H7 (cell line): ENCODE data around the gene OXSR1. TPM values are rescaled to one million over a fixed set of nuclear protein-coding genes. Genes with fewer than 3 reads are reported as not detected.

ENCODE experiments used
- DNase-seq: peaks from one replicate; pipeline ENCODE4 v3.0.0; 2012
- H3K27me3 ChIP-seq: 2 replicates; pipeline ENCODE4 v1.6.0; 2011; ENCODE audit warnings: mild to moderate bottlenecking, low read length; ENCODE audit not compliant: control insufficient read depth, insufficient read depth
- H3K36me3 ChIP-seq: replicated peaks from 2 replicates; pipeline ENCODE4 v1.5.1; 2011; ENCODE audit warnings: low read length; ENCODE audit not compliant: control insufficient read depth, insufficient read depth
- H3K4me3 ChIP-seq: 2 replicates; pipeline ENCODE4 v1.5.1; 2011; ENCODE audit warnings: low read depth, mild to moderate bottlenecking, control low read depth, low read length, moderate library complexity; ENCODE audit not compliant: insufficient read depth
- total RNA-seq: library from RNA; depleted of rRNA; stranded (reverse); fragments of >200 nt; shearing (Covaris generic); gene quantifications from 2 replicates; pipeline ENCODE4 v1.2.3, GENCODE V29; 2014

The OXSR1 gene
- total RNA-seq, 1 experiment from 2014 or later, result 25.5 TPM

DNA sequence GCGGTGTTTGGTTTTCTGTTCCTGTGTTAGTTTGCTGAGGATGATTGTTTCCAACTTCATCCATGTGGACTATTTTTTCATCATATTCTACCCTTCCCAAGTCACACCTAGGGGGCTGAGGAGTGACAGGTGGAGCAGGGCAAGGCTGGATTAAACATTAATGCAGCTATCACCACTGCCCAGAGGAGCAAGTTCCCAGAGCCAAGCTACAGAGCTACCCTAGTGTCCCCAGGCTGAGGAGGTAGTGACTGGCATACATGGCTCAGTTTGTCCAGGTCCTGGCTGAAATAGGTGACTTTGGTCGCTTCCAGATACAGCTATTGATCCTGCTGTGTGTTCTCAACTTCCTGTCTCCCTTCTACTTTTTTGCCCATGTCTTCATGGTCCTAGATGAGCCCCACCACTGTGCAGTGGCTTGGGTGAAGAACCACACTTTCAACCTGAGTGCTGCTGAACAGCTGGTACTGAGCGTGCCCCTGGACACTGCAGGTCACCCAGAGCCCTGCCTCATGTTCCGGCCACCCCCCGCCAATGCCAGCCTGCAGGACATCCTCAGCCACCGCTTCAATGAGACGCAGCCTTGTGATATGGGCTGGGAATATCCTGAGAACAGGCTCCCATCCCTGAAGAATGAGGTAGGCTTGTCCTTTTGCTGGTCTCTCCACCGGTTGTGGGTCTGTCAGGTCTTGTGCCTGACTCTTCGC is 100.4 kb downstream of the OXSR1 start, which contains the start of gene SLC22A13:
SLC22A13 (plus strand) TSS at position 209 of the 704 bp plus-strand sequence; CDS start at position 258, 49 bp downstream.
- Histone ChIP-seq H3K36me3 (no peaks in the 10 kb centered on the region), H3K27me3 (no peaks in the 10 kb centered on the region), H3K4me3 (no peak within 1 kb of the TSS)
- DNase-seq, result no peak

DNA sequence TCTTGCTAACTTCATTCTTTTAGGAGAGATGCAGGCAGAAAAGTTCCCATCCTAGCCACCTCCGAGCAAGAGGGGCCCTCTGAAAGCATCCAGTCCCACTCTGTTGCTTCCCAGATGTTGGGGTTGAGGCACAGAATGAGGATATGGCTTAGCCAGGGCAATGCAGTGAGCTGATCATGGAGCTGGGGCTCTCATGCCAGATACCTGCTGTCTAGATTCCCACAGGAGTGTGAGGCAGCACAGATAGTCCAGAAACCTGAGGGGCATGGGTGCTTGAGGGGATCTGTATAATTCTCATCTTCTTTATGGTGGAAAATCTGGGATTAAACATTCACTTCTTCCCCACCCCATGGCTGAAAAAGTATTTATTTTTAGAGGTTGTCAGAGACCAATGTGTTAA is 101.5 kb downstream of the OXSR1 start:
- no peak for DNase-seq
- Histone ChIP-seq H3K36me3 (no peaks in the 10 kb centered on the region), H3K27me3 (no peaks in the 10 kb centered on the region), H3K4me3 (no peak overlapping the region)

DNA sequence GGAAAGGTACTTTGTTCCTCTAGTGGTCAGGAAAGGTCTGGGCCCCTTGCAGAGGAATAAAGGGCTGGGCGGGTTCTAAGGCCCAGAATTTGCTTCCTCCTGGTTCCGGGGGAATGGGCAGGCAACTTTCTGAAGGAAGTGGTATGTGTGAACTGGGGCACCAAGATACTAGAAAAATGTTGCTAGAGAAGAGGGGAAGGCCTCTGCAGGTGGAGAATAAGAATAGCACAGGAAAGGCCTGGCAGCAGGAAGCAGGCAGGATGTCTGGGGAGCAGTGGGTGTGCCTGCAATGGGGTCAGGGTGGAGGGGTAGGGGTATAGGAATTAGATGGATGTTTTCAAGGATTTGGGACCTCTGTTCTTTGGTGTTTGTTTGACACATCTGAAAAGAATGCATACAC is 102.3 kb downstream of the OXSR1 start:
- DNase-seq, result peak; percentile 42
- no peaks in the 10 kb centered on the region for H3K27me3 ChIP-seq
- no peak overlapping the region for H3K4me3 ChIP-seq
- H3K36me3 ChIP-seq, result no peaks in the 10 kb centered on the region

DNA sequence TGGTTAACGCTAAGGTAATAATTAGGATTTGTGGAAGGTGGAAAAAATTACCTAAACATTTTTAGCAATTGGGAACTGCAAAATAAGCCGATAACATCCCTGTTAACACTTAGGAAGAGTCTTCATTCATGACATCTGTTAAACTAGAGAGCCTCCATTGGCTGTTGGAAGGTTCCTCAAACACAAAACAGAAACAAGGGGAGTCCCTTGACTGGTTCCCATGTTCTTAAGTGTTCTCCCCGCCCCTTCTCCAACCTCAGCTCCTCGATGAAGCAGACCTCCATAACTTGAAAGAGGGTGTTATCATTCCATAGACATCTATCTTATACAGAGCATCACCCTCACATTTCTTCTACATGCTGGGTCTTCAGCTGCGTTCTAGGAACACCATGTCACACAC is 102.8 kb downstream of the OXSR1 start:
- H3K27me3 ChIP-seq, result no peaks in the 10 kb centered on the region
- peak; percentile 6 for DNase-seq
- no peak overlapping the region for H3K4me3 ChIP-seq
- H3K36me3 ChIP-seq, result no peaks in the 10 kb centered on the region

DNA sequence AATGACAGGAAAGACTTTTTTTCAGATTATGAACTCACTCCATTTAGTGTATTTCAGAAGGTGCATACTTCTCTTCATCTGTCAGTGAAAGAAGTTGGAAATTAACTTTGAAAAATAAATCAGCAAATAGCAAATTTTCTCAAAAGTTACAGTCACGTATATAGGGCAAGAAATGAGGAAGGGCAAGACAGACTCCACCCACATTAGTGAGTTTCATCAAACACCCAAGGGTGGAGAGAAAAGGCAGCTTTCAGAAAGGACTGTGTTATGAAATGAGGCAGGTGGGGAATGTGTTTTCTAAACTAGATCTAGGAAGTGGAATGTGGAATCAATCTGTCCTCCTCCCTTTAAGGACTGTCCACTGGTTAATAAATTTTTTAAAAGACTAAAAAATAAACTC is 103.2 kb downstream of the OXSR1 start:
- Histone ChIP-seq H3K36me3 (no peaks in the 10 kb centered on the region), H3K27me3 (no peaks in the 10 kb centered on the region), H3K4me3 (no peak overlapping the region)
- no peak for DNase-seq

DNA sequence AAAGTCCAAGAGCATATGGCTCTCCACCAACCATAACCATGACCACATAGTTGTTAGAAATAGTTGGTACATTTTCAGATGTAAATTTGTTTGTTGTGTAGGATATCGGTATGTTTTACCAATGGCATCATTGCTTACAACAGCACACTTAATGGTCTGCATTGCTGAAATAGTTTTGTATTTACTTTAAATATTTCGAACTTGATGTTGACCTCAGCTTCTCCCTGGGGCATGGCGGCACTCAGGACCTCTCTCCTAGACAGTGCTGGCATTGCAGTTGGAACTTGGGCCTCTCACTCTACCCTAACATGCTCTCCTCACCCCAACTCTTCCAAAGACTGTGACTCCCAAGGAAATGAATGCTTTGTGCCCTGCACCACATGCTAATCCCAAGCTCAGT is 105.3 kb downstream of the OXSR1 start:
- Histone ChIP-seq H3K36me3 (no peaks in the 10 kb centered on the region), H3K27me3 (no peaks in the 10 kb centered on the region), H3K4me3 (no peak overlapping the region)
- no peak for DNase-seq

DNA sequence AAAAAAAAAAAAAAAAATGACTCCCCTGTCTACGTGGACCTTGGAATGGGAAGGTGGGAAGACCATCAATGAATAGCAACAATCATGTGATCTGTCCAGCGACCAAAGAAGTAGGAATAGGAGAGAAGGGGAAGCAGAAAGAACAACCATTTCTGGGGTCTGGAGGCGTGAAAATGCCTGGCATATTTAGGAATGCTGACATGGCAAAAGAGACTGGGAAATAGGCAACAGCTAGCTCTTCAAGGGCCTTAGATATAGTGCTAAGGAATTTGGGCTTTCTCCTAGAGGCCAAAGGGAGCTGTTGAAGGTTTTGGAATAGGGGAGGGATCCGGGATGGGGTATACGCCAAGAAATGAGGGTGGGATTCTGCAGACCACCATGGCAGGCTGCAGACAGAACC is 106.2 kb downstream of the OXSR1 start:
- Histone ChIP-seq H3K27me3 (no peaks in the 10 kb centered on the region), H3K36me3 (no peaks in the 10 kb centered on the region), H3K4me3 (no peak overlapping the region)
- DNase-seq, result peak; percentile 5

DNA sequence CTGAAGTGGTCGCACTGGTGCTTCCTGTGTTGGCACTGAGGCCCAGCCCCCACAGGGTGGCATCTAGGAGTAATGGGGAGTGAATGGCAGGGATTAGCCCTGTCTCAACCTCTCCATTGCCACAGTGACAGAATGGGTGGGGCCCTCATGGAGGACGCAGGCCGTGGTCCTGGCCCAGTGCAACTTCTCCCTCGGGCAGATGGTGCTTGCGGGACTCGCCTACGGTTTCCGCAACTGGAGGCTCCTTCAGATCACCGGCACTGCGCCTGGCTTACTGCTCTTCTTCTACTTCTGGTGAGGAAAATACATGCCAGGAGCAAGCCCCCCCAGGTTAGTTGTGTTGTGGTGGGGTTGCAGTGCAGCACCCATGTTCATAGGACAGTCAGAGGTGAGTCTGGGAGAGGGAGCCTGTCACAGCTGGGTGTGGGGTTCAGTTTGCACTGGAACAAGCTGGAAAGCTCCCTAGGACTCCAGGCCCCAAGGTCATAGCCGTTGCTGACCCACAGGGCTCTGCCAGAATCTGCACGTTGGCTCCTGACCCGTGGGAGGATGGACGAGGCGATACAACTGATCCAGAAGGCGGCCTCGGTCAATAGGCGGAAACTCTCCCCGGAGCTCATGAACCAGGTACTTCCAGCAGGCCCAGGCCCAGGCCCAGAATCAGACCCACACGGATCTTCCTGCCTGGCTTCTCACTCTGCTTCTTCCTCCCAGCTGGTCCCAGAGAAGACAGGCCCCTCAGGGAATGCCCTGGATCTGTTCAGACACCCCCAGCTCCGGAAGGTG is 109.7 kb downstream of the OXSR1 start:
- no peaks in the 10 kb centered on the region for H3K27me3 ChIP-seq
- no peak overlapping the region for H3K4me3 ChIP-seq
- H3K36me3 ChIP-seq, result no peaks in the 10 kb centered on the region
- DNase-seq, result no peak

DNA sequence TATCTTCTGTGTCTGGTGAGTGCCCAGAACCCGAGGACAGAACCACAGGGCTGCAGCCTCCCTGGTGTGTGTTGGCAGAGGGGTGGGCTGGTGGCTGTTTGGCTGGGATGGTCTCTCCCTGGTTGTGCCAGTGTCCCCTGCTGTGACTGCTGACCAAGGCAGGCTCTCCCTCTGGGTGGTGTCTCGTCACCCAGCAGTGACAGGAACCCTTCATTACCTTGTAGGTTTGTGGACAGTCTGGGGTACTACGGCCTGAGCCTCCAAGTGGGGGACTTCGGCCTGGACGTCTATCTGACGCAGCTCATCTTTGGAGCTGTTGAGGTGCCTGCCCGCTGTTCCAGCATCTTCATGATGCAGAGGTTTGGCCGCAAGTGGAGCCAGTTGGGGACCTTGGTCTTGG is 110.3 kb downstream of the OXSR1 start:
- Histone ChIP-seq H3K27me3 (no peaks in the 10 kb centered on the region), H3K4me3 (no peak overlapping the region), H3K36me3 (no peaks in the 10 kb centered on the region)
- DNase-seq, result no peak

DNA sequence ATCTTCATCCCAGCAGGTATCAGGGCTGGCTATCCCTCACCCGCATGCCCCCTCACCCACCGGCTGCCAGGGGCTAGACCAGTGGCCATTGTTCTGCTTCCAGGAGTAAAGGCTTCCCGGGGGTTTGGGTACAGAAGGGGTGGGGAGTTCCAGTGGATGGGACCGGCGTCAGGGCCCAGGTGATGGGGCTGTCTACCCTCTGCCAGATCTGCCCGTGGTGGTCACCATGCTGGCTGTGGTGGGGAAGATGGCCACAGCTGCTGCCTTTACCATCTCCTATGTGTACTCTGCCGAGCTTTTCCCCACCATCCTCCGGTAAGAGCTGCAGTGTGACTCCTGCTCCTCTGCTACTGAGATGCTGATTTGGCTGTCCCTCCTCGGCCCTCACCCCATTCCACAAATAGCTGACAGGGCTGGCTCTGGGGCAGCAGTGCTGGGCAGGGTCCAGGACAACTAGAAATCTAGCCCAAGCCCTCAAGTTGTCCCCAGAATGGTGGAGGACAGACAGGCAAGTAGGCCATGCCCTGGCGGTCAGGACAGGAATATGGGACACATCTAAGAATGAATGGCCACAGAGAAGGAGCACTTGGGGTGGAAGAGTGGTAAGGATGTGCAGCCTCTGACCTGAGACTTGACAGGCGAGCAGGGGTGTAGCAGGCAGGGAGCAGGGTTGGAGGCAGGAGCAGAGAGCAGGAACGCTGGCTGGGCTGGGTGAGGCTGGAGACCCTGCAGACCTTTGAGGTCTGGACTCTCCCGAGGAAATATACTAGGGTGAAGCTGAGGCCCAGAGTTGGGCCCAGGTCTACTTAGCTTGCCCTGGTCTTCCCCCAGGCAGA is 111.0 kb downstream of the OXSR1 start:
- Histone ChIP-seq H3K36me3 (no peaks in the 10 kb centered on the region), H3K27me3 (no peaks in the 10 kb centered on the region), H3K4me3 (no peak overlapping the region)
- no peak for DNase-seq

DNA sequence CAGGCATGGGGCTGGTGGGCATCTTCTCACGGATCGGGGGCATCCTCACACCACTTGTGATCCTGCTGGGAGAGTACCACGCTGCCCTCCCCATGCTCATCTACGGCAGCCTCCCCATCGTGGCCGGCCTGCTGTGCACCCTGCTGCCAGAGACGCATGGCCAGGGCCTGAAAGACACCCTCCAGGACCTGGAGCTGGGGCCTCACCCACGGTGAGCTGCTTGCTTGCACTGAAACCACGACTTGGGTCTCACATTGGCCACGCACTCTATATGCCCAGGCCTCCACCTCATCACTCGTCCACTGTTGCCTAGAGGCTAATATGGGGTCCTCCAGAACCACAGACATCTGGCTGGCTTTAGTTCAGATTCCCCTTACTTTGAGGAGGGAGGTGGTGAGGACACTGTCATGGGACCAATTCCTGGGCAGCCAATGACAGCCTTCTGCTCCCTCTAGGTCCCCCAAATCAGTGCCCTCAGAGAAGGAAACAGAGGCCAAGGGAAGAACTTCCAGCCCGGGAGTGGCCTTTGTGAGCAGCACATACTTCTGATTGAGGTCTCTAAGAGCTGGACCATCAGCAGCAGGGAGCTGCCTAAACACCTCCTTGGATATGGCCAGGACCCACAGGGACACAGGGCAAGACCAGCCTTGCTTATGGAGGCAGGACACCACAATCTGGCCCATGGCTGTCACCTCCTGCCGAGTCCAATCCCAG is 111.7 kb downstream of the OXSR1 start:
- no peak overlapping the region for H3K4me3 ChIP-seq
- H3K27me3 ChIP-seq, result no peaks in the 10 kb centered on the region
- DNase-seq, result no peak
- H3K36me3 ChIP-seq, result no peaks in the 10 kb centered on the region

DNA sequence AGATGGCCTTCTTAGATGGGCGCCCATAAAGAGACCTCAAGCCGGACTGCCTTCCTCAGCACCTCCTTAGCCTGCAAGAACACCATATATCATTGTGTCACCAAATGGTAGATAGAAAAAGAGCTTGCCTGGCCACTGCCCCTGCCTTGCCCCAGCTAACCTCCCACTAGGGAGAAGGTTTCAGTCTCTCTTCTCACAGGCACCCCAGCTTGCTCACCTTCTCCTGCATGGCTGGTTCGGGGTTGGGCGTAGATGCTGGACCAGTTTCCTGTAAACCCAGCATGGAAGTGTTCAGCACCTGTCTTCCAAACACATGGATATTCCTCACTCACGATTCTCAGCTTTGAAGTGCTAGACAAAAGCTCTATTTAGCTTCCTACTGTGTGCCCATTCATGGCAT is 113.5 kb downstream of the OXSR1 start:
- Histone ChIP-seq H3K36me3 (no peaks in the 10 kb centered on the region), H3K27me3 (no peaks in the 10 kb centered on the region), H3K4me3 (no peak overlapping the region)
- DNase-seq, result no peak

DNA sequence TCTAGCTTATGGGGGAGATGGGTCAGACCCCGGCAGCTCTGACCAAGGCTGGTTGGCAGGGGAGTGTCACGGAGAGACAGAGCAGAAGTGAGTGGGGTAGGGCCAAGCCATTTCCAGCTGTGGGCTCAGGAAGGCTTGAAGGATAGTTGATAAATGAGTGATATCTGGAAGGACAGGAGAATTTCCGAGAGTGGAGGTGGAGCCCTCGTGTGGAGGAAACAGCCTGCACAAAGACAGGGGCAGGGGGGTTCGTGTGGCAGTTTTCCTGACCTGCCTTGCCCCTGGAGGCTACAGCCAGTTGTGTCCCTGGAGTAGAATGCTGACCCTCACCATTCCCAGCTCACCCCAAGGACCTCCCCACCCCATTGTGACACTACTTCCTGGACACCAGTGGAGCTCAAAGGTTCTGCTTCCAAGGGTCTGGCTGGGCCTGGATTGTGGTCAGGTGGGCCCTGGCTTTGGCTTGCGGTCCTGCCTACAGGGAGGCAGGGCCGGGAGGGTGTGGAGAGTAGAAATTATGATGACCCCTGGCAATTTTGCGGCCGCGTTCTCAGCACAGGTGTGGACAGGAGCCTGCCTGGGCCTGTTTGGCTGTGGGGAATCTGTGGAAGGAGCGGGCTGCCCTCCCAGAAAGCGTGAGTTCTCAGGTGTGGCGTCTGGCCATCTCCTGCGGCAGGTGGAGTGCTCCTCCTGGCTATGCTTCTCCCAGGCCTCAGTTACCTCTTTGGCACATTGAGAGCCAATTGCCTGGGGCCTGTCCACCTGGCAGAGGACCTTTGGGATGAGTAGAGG is 116.8 kb downstream of the OXSR1 start, which contains the start of gene SLC22A14:
SLC22A14 (plus strand) TSS at position 400 of the 792 bp plus-strand sequence. CDS start 23,733 bp downstream, outside the sequence.
- Histone ChIP-seq H3K36me3 (no peaks in the 10 kb centered on the region), H3K27me3 (no peaks in the 10 kb centered on the region), H3K4me3 (no peak within 1 kb of the TSS)
- peak; percentile 78 for DNase-seq
